ENCODE results near the gene AMIGO1. TPM values are rescaled to one million over a fixed set of nuclear protein-coding genes. Genes with fewer than 3 reads are reported as not detected.

AMIGO1 gene
- total RNA-seq, 1 experiment from 2014 or later: 1.2 TPM

DNA sequence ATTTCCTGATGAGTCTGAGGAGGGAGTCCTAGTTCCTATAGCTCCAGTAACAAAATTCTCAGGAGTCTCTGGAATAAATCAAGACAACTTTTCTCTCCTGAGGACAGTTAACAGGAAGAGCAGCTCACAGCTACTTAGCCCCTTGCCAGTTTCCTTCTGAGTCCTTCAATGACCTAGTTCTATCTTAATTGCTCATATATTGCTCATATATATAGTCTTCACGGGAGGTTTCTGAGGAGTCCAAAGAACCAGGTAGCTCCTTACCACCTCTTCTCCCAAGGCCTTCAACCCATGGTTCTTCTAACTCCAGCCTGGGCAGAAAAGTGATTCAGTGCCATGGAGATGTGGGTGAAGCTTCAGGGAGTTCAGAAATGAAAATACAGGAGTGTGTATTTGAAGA, 4.6 kb downstream of the AMIGO1 start:
- DNase-seq (ENCODE audit: extremely low read depth, low read depth): no peak

DNA sequence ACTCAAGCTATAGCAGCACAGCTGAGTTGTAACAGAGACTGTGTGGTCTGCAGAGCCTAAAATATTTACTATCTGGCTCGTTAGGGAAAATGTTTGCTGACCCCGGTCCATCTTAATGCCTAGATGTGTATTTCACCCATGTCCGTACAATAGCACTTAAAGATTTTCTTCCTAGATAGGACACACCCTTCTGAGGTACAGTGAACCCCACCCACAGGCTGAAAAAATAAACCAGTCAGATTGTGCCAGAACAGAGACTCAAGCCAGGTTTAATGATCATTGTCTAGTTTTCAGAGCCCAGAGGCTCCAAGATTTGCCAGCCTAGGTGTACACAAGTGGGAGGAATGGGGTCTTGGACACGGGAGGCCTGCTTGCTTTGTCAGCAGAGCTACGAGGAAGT, 5.6 kb downstream of the AMIGO1 start:
- no peak for DNase-seq (ENCODE audit: extremely low read depth, low read depth)

DNA sequence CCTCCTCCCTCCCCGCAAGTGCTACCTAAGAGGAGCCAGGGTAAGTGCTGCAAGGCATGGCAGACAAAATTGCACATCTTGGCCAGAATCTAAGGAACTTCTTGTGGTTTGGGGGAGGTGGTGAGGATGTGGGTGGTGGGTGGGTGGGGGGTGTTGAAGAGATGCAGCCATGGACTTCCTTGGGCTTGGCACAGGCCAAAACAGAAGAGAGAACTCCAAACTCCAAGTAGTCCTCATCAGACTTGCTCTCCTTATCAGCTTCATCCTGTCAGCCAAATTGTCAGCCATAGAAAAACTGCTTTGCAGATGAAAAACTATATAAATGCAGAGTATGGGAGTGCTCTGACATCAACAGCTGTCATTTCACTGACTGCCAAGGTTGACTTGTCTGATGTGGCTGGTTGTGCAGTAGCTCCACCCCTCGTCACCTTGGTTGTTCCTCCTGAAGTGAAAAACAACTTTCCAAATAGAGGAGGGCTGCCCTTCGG, 7.1 kb downstream of the AMIGO1 start:
- DNase-seq (ENCODE audit: extremely low read depth, low read depth): no peak

DNA sequence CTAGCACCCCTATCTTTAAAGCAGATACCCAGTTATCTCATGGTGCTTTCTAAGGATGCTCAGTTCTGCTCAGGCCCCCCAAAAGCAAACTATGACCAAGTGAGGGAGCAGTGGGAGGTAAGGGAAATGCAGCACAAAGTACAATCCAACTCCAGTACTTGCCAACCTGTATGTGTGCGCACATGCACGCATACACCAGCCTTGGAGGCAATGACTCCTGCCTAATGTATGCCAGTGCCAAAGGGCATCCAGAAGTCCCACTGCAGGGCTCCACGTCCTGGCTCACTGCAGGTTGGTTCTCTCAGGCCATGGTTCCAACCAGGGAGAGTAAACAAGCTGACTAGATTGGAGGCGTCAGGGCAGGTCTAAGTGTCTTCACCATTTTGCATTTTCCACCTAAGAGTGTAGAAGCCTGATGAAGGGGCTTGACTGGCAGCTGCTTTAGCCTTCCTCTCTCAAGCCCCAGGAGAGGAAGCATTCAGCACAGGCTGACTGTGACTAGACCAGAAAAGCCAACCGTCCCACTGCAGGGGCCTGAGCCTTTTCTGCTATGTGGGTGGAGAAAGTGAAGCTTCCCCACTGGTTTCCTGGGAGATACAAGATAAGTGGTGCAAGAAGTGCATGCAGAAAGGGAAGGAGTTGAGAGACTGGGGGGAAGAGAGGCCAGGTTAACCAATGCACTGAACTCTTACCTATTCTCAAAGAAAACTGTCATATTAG, 7.7 kb downstream of the AMIGO1 start:
- DNase-seq (ENCODE audit: extremely low read depth, low read depth): no peak

DNA sequence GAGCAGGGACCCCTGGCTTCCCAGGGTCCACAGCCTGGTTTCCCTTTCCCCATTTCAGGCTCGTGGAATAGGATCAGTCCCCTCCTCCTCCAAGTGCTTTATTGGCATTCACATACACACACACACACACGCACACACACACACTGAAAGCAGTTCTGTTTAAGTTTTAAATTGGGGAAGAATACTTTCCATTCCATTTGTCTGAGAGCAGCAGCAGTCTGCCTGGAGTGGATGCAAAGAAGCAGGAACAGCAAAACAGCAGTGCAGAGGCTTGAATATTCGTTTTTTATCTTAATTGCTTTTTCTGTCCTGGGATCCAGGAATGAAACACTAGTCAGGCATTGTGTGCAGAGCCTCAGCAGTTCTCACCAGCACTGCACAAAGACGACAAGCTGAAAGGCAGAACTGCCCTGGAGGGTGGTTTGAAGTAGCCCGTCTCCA, 8.6 kb downstream of the AMIGO1 start:
- no peak for DNase-seq (ENCODE audit: extremely low read depth, low read depth)

DNA sequence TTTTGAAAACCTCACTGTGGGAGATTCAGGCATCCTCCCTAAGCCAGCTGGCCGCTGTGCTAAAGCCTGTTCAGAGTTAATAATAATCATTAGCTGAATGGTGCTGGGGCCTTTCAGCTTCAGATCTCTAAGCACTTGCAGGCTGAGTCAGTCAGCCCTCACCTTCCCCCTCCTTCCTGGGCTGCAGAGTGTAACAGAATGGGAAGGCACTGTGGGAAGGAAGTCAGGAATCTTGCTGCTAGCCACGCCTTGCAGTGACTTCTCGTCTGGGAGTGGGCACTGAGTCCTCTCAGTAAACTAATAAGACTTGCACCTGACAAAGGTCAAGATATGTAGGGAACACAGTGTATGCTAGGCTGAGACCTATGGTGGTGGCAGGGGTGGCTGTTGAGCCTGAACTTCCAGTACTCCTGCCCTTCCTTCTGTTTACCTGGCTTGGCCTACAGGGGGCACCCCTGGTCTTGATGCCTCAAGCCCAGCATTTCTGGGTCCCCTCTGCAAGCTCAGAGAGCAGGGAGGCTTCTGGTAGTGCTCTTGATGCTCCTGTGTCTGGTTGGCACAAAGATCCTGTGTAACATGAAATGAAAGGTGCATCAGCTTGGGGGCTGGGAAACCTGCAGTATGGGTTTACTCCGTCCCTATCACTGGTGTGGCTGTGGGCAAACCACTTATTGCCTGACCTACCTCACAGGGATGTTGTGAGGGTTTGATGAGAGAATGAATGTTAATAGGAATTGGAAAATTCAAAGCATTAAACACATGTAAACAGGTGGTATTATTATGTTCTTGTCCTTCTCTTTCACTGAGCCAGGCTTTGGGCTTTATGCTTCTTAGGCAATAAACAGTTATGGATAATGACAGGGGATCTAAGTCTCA, 9.6 kb downstream of the AMIGO1 start:
- DNase-seq (ENCODE audit: extremely low read depth, low read depth): no peak

DNA sequence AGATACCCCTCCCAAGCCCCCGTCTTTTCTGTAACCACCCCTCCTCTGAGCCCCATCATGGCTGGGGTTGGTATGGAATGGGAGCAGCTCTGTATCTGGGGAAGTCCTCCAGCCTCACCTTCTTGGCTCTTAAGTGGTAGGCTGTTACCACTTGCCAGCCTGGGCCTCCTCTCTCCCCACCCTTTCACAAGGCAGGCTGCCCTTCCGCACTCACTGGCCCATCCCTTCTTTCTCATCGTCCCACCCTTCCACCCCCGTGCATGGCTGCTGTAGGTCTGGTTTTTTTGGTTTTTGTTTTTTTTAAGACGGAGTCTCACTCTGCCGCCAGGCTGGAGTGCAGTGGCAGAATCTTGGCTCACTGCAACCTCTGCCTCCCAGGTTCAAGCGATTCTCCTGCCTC, 10.4 kb downstream of the AMIGO1 start:
- DNase-seq (ENCODE audit: extremely low read depth, low read depth): no peak

DNA sequence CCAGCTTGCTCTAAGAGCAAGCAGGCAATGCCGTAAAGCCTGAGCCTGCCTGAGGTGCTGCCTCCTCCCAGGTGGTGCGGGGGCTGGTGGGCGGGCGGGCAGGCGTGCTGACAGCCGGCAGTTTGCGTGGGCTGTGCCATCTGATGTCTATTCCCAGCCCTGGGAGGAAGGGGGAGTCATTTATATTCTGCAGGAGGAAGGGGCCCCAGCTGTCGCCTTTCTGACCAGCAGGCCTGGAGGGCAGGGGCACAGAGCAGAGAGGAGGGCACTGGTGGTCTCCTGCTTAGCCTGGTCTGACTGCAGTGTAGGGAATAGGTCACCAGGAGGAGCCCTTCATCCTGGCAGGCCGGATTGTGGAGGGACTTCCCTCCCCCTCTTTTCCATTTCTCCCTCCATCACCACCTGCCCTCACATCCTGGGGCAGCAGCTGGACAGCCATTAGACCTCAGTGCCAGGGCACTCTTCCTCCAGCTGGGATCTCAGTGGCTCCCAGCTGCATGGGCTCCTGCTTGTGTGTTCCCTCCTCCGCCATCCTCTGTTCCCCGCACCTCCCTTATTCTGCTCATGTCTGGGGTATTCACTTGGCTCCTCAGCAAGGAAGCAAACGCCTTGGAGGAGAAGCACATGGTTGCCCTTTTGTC, 11.2 kb downstream of the AMIGO1 start:
- DNase-seq (ENCODE audit: extremely low read depth, low read depth): no peak

DNA sequence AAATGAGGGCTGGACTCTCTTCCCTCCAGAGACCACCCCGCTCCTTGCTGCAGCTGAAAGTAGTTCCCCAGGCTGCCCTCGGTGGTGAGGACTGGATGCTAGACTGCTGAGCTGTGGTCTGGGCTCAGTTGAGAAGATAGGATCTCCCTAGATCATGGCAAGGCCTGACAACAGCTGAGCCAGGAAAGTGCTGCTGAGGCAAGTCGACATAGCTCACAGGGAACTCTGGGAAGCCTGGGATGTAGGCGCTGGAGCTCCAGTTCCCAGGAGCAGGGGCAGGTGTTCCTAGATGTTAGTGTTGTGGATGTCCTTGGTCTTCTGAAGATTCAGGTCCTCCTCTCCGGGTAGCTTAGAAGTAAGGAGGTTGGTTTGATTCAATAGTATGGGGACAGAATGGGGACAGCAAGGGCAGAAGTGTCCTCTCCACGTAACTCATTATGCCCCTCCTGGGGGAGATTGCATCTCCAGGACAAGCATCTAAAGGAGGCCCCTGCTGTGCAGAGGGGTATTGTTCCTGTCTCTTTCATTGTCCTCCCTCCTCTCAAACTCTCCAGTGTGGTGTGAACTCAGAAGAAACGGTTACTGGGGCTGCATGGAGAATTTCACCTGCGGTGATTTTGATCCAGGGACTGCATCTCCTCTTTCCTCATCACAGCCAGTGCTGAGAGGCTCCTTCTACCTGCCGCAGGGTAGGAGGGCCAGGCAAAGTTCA, 11.9 kb downstream of the AMIGO1 start:
- no peak for DNase-seq (ENCODE audit: extremely low read depth, low read depth)

DNA sequence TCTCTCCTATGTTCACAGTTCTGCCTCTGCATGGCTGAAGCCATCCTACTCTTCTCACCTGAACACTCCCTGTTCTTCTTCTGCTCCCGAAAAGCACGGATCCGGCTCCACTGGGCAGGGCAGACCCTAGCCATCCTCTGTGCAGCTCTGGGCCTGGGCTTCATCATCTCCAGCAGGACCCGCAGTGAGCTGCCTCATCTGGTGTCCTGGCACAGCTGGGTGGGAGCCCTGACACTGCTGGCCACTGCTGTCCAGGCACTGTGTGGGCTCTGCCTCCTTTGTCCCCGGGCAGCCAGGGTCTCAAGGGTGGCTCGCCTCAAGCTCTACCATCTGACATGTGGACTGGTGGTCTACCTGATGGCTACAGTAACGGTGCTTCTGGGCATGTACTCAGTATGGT, 13.8 kb downstream of the AMIGO1 start:
- no peak for DNase-seq (ENCODE audit: extremely low read depth, low read depth)

DNA sequence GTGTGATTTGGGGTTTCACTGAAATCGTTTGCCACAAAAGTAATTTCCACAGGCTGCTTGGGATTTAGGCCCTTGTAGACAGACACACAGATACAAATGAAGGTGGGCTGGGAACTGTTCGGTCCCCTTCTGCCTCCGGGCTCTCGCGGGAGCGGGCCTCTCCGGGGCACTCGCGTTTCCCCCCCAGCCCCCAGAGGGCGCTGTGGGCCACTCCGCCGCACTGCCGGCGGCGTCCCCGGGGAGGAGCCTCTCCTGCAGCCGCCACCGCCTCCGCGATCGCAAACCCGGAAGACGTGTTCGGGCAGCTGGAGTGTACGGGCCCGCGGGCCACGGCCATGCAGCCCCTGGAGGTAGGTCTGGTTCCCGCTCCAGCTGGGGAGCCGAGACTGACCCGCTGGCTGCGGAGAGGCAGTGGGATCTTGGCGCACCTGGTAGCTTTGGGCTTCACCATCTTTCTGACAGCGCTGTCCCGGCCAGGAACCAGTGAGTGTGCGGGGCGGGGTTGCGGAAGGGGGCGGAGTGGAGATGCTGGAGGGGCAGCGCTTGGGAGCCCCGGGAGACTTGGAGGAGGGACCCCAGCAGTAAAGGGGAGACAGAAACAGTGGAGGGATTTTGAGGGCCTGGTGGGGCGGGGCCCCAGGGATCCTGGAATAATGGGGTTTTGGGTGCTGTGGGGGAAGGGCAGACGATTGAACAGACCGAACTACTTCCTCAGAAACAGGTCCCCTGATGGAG, 15.6 kb downstream of the AMIGO1 start, which contains the start of gene CYB561D1:
TSS of gene CYB561D1 (plus strand) at position 290 of the 735 bp plus-strand sequence. CDS start at position 336, 46 bp downstream.
- peak; percentile 64 for DNase-seq (ENCODE audit: extremely low read depth, low read depth)

DNA sequence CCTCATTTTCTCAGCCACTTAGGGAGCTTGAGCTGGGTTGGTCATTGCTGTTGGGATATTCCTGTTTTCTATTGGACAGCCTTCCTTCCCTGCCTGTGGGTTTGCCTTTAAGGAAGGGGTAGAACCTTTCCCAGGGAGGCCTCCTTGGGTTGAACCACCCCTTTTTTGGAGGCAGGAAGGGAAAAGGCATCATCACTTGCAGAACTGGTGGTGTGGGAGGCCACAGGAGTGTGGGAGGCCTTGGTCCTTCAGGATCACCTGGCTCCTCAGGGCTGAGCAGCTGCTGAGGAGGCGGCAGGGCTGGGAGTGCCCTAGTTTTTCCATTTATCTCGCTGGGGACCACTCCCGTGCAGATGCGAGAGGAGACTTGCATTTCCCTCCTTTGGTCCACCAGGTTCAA, 16.3 kb downstream of the AMIGO1 start:
- DNase-seq (ENCODE audit: extremely low read depth, low read depth): no peak

DNA sequence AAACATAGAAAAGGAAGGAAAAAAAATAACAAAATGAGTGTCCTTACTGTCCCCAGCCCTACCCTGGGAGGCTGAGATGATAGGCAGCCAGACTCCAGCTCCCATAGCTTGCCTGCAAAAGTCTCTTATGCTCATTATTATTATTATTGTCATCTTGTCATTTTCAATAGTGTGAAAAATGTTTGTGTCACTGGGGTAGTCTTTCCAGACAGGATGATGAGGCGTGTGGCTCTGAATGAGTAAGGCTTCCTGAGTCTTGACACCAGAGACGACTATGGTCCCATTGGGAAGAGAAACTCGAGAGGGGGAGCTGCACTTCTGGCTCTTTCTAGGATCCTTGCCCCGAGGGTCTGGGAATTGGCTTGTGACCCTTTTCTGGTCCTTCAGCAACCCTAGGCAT, 16.7 kb downstream of the AMIGO1 start:
- no peak for DNase-seq (ENCODE audit: extremely low read depth, low read depth)

DNA sequence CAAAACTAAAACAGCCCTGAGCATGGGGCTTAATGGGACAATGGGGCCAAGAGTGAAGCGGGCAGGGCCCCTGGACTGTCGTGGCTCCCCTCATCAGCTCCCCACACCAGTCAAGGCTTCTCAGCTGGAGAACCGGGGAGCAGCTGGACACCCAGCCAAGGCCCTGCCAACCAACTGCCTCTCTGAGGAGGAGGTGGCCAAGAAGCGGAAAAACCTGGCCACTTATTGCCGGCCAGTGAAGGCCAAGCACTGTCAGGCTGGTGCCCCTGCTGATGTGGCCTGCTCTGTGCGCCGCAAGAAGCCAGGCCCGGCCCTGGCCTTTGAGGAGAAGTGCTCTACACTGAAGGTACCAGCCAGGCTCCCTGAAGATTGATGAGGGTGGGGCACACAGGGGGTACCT, 18.2 kb downstream of the AMIGO1 start:
- DNase-seq (ENCODE audit: extremely low read depth, low read depth): no peak

DNA sequence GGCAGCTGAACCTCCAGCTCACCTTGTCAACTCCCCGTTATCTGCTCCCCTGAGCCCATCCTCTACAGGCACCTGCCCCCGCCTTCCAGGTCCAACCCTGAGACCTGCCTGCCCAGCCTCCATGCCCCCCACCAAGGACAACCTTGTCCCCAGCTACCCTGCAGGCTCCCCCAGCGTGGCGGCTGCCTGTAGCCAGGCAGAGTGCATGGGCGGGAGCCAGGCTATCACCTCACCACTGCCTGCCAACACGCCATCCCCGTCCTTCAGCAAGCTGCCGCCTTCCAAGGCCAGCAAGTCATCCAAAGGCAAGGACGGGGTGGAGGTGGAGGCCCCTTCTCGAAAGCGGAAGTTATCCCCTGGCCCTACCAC, 18.6 kb downstream of the AMIGO1 start:
- no peak for DNase-seq (ENCODE audit: extremely low read depth, low read depth)

DNA sequence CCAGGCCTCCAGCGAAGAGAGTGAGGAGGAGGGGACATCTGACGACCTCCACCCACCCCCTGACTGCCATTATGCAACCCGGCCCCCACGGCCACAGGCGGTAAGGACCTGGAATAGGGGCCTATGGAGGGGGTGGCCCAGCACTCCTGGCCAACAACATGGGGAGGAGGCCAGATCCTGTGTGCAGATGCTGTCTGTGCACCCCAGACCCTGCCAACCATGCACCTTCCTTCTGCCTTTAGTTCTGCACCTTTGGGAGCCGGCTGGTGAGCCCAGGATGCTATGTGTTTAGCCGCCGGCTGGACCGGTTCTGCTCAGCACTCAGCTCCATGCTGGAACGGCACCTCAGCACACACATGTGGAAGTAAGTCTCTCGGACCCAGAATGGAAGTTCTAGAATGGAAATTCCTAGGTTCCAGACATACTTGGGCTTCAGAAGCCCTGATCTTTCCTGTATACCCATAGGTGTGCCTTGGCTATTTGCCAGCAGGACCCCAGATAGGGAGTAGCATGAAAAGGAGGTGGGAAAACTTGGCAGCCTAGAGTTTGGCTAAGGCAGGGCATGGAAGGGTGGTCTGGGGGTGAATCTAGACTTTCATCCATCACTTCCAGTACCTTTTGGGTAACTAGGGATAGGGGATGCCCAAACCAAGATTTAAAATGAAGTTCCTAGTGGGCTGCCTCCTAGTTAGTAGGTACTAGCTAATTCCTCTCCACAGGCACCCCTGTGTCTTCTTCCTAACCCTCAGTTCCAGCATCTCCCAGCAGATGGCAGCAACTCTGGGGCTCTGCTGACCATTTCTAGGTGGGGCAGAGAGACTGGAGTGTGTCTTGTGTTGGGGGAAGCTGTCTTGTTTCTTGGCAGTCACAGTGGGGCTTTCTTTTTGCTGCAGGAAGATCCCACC, 19.2 kb downstream of the AMIGO1 start:
- peak; percentile 43 for DNase-seq (ENCODE audit: extremely low read depth, low read depth)

DNA sequence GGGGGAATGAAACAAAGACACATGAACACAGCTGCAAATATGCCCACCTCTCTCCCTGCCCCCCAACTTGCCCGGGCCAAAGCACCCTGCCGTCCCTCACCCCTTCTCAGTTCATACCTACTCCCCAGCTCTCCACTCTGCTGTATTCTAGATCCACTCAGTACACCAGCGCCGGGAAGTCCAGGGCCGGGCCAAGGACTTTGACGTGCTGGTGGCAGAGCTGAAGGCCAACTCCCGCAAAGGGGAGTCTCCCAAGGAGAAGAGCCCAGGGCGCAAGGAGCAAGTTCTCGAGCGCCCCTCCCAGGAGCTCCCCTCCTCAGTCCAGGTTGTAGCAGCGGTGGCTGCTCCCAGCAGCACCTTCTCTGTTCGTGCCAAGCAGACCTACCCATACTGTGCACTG, 20.8 kb downstream of the AMIGO1 start:
- no peak for DNase-seq (ENCODE audit: extremely low read depth, low read depth)

DNA sequence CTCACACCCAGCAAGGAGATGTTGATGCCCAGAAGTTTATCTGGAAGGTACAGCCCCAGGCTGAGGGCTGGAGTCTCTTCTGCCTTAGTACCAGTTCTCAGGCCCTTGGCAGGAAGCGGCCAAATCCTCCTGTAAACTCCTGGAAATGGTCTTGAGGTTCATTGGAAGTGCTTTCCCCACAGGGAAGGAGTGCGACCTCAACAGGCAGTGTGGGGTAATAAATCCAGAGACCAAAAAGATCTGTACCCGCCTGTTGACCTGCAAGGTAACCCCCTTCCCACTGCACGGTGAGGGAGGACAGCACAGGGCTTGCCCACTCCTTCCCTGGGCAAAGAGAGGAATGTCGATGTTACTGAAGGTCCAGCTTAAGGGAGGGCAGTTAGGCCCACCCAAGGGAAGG, 21.3 kb downstream of the AMIGO1 start:
- no peak for DNase-seq (ENCODE audit: extremely low read depth, low read depth)

DNA sequence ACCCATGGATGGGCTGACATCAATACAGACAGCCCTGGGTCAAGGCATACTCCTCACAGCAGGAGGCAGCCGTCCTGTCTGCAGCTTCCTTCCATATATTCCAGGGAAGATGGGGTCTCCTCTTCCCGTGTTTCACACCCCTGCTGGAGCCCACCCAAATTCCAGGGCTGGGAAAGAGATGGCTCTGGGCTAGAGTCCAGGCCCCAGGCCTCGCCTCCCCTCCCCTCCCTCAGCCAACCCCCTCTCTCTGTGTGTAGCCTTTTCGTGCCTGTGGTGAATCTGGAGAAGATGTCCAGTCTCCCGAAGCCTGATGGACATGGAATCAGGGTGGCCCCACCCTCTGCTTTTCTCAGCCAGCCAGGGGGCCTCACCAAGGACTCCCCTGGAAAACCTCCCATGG, 22.3 kb downstream of the AMIGO1 start:
- no peak for DNase-seq (ENCODE audit: extremely low read depth, low read depth)
